Panc1 (cell line): ENCODE results near the gene SOSTDC1.

Experiments used
- POLR2AphosphoS5 ChIP-seq: IDR thresholded peaks from 2 replicates; pipeline ENCODE4 v1.6.1; 2012; ENCODE audit warnings: mild to moderate bottlenecking, low read depth, low read length, moderate library complexity
- SIN3A ChIP-seq: IDR thresholded peaks from 2 replicates; pipeline ENCODE4 v1.6.1; 2012; ENCODE audit warnings: low read depth, mild to moderate bottlenecking, low read length, moderate library complexity, borderline replicate concordance; ENCODE audit not compliant: insufficient read depth
- TF ChIP-seq, protein P1 (sequence below): fragments of 450-650 bp; IDR thresholded peaks from 2 replicates; pipeline ENCODE4 v1.5.1; 2017; ENCODE audit warnings: mild to moderate bottlenecking
- TF ChIP-seq, protein P2 (sequence below), 2 experiments: IDR thresholded peaks; 2 replicates each; pipeline ENCODE4 v1.6.1; 2011 to 2012; ENCODE audit warnings: low read depth in 2 of 2, control low read depth in 1 of 2, low read length in 1 of 2, mild to moderate bottlenecking in 1 of 2, moderate library complexity in 1 of 2; ENCODE audit not compliant: insufficient read depth in 1 of 2

DNA sequence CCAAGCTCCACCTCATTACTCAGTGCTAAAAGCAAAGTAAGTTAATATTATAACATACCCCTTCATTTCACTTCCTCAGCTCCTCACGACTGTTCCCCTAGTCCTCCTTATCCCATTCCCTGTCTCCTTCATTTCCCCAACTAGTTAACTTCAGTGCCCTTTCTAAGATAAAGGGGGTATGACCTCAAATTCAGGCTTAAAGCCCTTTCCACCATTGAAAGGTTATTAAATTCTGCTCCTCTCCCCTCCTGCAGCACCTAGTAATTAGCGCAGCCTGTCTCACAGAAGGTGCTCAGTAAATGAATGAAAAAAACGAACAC, 45.2 kb downstream of the SOSTDC1 start:
- TF ChIP-seq, protein P1, sequence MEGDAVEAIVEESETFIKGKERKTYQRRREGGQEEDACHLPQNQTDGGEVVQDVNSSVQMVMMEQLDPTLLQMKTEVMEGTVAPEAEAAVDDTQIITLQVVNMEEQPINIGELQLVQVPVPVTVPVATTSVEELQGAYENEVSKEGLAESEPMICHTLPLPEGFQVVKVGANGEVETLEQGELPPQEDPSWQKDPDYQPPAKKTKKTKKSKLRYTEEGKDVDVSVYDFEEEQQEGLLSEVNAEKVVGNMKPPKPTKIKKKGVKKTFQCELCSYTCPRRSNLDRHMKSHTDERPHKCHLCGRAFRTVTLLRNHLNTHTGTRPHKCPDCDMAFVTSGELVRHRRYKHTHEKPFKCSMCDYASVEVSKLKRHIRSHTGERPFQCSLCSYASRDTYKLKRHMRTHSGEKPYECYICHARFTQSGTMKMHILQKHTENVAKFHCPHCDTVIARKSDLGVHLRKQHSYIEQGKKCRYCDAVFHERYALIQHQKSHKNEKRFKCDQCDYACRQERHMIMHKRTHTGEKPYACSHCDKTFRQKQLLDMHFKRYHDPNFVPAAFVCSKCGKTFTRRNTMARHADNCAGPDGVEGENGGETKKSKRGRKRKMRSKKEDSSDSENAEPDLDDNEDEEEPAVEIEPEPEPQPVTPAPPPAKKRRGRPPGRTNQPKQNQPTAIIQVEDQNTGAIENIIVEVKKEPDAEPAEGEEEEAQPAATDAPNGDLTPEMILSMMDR: no peak
- TF ChIP-seq, protein P2, sequence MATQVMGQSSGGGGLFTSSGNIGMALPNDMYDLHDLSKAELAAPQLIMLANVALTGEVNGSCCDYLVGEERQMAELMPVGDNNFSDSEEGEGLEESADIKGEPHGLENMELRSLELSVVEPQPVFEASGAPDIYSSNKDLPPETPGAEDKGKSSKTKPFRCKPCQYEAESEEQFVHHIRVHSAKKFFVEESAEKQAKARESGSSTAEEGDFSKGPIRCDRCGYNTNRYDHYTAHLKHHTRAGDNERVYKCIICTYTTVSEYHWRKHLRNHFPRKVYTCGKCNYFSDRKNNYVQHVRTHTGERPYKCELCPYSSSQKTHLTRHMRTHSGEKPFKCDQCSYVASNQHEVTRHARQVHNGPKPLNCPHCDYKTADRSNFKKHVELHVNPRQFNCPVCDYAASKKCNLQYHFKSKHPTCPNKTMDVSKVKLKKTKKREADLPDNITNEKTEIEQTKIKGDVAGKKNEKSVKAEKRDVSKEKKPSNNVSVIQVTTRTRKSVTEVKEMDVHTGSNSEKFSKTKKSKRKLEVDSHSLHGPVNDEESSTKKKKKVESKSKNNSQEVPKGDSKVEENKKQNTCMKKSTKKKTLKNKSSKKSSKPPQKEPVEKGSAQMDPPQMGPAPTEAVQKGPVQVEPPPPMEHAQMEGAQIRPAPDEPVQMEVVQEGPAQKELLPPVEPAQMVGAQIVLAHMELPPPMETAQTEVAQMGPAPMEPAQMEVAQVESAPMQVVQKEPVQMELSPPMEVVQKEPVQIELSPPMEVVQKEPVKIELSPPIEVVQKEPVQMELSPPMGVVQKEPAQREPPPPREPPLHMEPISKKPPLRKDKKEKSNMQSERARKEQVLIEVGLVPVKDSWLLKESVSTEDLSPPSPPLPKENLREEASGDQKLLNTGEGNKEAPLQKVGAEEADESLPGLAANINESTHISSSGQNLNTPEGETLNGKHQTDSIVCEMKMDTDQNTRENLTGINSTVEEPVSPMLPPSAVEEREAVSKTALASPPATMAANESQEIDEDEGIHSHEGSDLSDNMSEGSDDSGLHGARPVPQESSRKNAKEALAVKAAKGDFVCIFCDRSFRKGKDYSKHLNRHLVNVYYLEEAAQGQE (IDR thresholded peaks at IDR 0.05; ENCODE audit: insufficient read depth in 1 of 2, low read depth in 2 of 2, low read length in 1 of 2): no peak
- TF ChIP-seq SIN3A: no peak
- TF ChIP-seq POLR2AphosphoS5: no peak
